Lower leg skin (tissue), 4 donors: ENCODE measurements around the gene ARHGAP19. TPM values are rescaled to one million over a fixed set of nuclear protein-coding genes. Genes with fewer than 3 reads are reported as not detected.

Experiments
- DNase-seq, 2 donors: peaks; one replicate each; pipeline ENCODE4 v3.0.0-alpha.2; 2019; ENCODE audit warnings: low spot score in 2 of 2
- H3K4me3 ChIP-seq: fragments of 200-600 bp; sonication (generic); 2 replicates; pipeline ENCODE4 v1.5.1; 2017; ENCODE audit warnings: mild to moderate bottlenecking, low read depth; ENCODE audit not compliant: poor library complexity, severe bottlenecking
- CTCF ChIP-seq, 3 donors: fragments of 450-650 bp; IDR thresholded peaks; one replicate each; pipeline ENCODE4 v1.5.1; 2016; ENCODE audit warnings: antibody characterized with exemption in 3 of 3, mild to moderate bottlenecking in 3 of 3, moderate library complexity in 2 of 3
- POLR2A ChIP-seq, 2 donors: fragments of 450-650 bp; IDR thresholded peaks; one replicate each; pipeline ENCODE4 v1.6.1; 2016 to 2017; ENCODE audit warnings: antibody characterized with exemption in 2 of 2, mild to moderate bottlenecking in 1 of 2, moderate library complexity in 1 of 2
- WGBS, 2 donors: methylation state at CpG; one replicate each; pipeline ENCODE4 v1.1.5; 2018; 5-methylcytosine and 5-hydroxymethylcytosine counted together
- intact Hi-C: fragments of 100-400 bp; cut with DNase I; formaldehyde crosslinking; loops from one replicate; pipeline ENCODE4 v1.15.0; 2023; ENCODE audit warnings: low total_unique reads
- total RNA-seq, 4 donors: library from RNA; depleted of rRNA; stranded (reverse); fragments of >200 nt; gene quantifications; one replicate each; pipeline ENCODE4 v1.1.0, GENCODE V29; 2016

The ARHGAP19 gene
- total RNA-seq, 4 donors from 2014 or later: 7.7 to 8.5 (median 8.2) TPM

- no peak for DNase-seq
- intact Hi-C loops: no loop called here
- no peak overlapping the region for H3K4me3 ChIP-seq
- 93 to 100% methylated on average over 1 of the region's 1 CpG for whole genome bisulfite sequencing, 2 donors
- TF ChIP-seq CTCF (IDR thresholded peaks at IDR 0.05): no peak
- no peak for TF ChIP-seq POLR2A (IDR thresholded peaks at IDR 0.05)
These were observed 33.3 kb downstream of the ARHGAP19 start for GRCh38 chr10:97259119-97259518.

GRCh38 chr10:97256356-97256755 lies 36.1 kb downstream of the ARHGAP19 start:
- intact Hi-C loops: no loop called here
- H3K4me3 ChIP-seq: no peak overlapping the region
- 72 to 76% methylated on average over 1 of the region's 1 CpG for WGBS, 2 donors
- no peak for DNase-seq
- no peak for TF ChIP-seq POLR2A (IDR thresholded peaks at IDR 0.05)
- TF ChIP-seq CTCF (IDR thresholded peaks at IDR 0.05): no peak

GRCh38 chr10:97255512-97256293 lies 36.7 kb downstream of the ARHGAP19 start:
- no peak for TF ChIP-seq CTCF (IDR thresholded peaks at IDR 0.05)
- TF ChIP-seq POLR2A (IDR thresholded peaks at IDR 0.05): no peak
- intact Hi-C loops: no loop called here
- H3K4me3 ChIP-seq: no peak overlapping the region
- DNase-seq: no peak
- WGBS, 2 donors: 80 to 81% methylated on average over 5 of the region's 5 CpGs

GRCh38 chr10:97254694-97255093 lies 37.7 kb downstream of the ARHGAP19 start:
- intact Hi-C loops: no loop called here
- TF ChIP-seq CTCF (IDR thresholded peaks at IDR 0.05): no peak
- H3K4me3 ChIP-seq: no peak overlapping the region
- WGBS, 2 donors: 98 to 100% methylated on average over 3 of the region's 3 CpGs
- no peak for DNase-seq

- 96 to 97% methylated on average over 1 of the region's 1 CpG for WGBS, 2 donors
- DNase-seq: no peak
- no peak overlapping the region for H3K4me3 ChIP-seq
- TF ChIP-seq CTCF (IDR thresholded peaks at IDR 0.05) (no peak), POLR2A (IDR thresholded peaks at IDR 0.05) (no peak)
- intact Hi-C loops: no loop called here
These were observed 41.5 kb downstream of the ARHGAP19 start for GRCh38 chr10:97250952-97251351.

GRCh38 chr10:97243836-97244235 lies 48.6 kb downstream of the ARHGAP19 start:
- WGBS, 2 donors: 54 to 62% methylated on average over 5 of the region's 5 CpGs
- H3K4me3 ChIP-seq: no peak overlapping the region
- no peak for DNase-seq
- no peak for TF ChIP-seq CTCF (IDR thresholded peaks at IDR 0.05)
- TF ChIP-seq POLR2A (IDR thresholded peaks at IDR 0.05): no peak
- intact Hi-C loops: no loop called here
